HG03039 (cell line): ENCODE data around the gene SAP30L.

Experiments used
- ATAC-seq: cut with Tn5 transposase; IDR thresholded peaks from one replicate; pipeline ENCODE4 v1.9.1; 2021; ENCODE audit warnings: mild to moderate bottlenecking, moderate library complexity; ENCODE audit not compliant: unreplicated experiment

The SAP30L gene

GRCh38 chr5:154419236-154419635, 26.6 kb upstream of the SAP30L start:
- no peak for ATAC-seq

GRCh38 chr5:154421868-154422267, 23.9 kb upstream of the SAP30L start:
- no peak for ATAC-seq

- no peak for ATAC-seq
Measured at GRCh38 chr5:154422298-154422697, 23.5 kb upstream of the SAP30L start.

- no peak for ATAC-seq
Measured at GRCh38 chr5:154428208-154428607, 17.6 kb upstream of the SAP30L start.

- no peak for ATAC-seq
Measured at GRCh38 chr5:154429341-154429740, 16.5 kb upstream of the SAP30L start.

GRCh38 chr5:154430466-154430865, 15.3 kb upstream of the SAP30L start:
- ATAC-seq = no peak

GRCh38 chr5:154430961-154431630, 14.7 kb upstream of the SAP30L start:
- ATAC-seq = no peak

- ATAC-seq = no peak
Measured at GRCh38 chr5:154435226-154435625, 10.6 kb upstream of the SAP30L start.

- no peak for ATAC-seq
Measured at GRCh38 chr5:154437281-154437965, 8.4 kb upstream of the SAP30L start.

GRCh38 chr5:154440540-154440939, 5.3 kb upstream of the SAP30L start:
- no peak for ATAC-seq

- no peak for ATAC-seq
Measured at GRCh38 chr5:154442801-154443200, 3.0 kb upstream of the SAP30L start.

GRCh38 chr5:154444556-154445421, 1.0 kb upstream of the SAP30L start:
- ATAC-seq = no peak

- ATAC-seq = peak; percentile 7
Measured at GRCh38 chr5:154446195-154447088, 645 bp downstream of the SAP30L start.

- no peak for ATAC-seq
Measured at GRCh38 chr5:154447089-154447725, 1.4 kb downstream of the SAP30L start.

- no peak for ATAC-seq
Measured at GRCh38 chr5:154449786-154450185, 4.0 kb downstream of the SAP30L start.

GRCh38 chr5:154451957-154452356, 6.2 kb downstream of the SAP30L start:
- ATAC-seq = no peak

GRCh38 chr5:154455585-154455984, 9.8 kb downstream of the SAP30L start:
- ATAC-seq = no peak

- ATAC-seq = no peak
Measured at GRCh38 chr5:154456540-154456939, 10.7 kb downstream of the SAP30L start.

- ATAC-seq = no peak
Measured at GRCh38 chr5:154459015-154459414, 13.2 kb downstream of the SAP30L start.

GRCh38 chr5:154460172-154460571, 14.4 kb downstream of the SAP30L start:
- no peak for ATAC-seq
